ENCODE measurements around the gene SCO2. TPM values are rescaled to one million over a fixed set of nuclear protein-coding genes. Genes with fewer than 3 reads are reported as not detected.
A peak's percentile ranks its signal among the peaks of the same experiment; 100 is the strongest.

SCO2 gene
- total and polyA plus RNA-seq, 2 of the 13 experiments (the other 11 are each of a cell fraction or from before 2014, with no cell fraction given) = 0.32 to 3.7 TPM

DNA sequence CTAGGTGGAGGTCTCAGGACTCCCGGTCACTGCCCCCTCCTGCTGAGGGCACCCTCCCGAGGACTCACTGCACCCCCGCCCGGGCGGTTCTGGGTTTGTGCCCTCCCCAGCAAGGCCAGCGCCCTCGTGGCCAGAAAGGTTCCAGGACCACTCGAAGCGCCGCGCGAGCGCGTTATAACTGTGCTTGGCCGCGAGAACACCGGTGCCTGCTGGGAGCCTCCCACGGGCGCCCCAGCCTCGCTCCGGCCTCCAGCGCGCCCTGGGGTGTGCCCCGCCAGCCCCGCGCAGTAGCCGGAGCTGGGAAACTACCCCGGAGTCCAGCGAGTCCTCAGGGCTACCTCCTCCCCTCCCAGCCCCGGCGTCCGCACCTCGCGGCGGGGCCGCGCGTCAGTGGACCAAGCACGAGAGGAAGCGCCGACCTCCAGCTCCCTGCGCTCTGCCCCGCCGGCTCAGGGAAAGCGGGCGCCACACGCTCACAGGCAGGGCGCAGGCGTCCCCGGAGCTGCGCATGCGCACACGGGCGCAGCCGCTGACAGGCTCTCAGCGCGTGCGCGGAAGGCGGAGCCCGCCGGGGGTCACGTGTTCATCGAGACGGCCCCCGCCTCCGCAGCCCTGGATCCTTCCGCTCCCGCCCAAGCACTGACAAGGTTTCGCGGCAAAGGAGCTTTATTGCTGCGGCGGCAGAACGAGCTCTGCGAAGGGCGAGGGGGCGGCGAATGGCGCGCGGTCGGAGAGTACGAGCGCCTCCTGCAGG is at the start of gene SCO2 (continued):
- TF ChIP-seq ZNF607 (CRISPR knock-in tag; IDR thresholded peaks at IDR 0.05; ENCODE audit: borderline replicate concordance) (peak; percentile 65; the same call in 1 of the 2 replicates), ZNF530 (CRISPR knock-in tag; IDR thresholded peaks at IDR 0.05; ENCODE audit: low read depth) (no peak), ZNF180 (CRISPR knock-in tag; IDR thresholded peaks at IDR 0.05; ENCODE audit: borderline replicate concordance, low read depth) (no peak; the same call in 1 of the 2 replicates), SMC3 (IDR thresholded peaks at IDR 0.05; ENCODE audit: low read length) (no peak), ISL2 (CRISPR knock-in tag; IDR thresholded peaks at IDR 0.05) (0 out of 2 replicates have a peak, but pooled peaks have one; percentile 23), E2F5 (CRISPR knock-in tag; conservative IDR thresholded peaks at IDR 0.05) (peak; percentile 44; the same call in 1 of the 2 replicates), ZFP90 (CRISPR knock-in tag; IDR thresholded peaks at IDR 0.05; ENCODE audit: borderline replicate concordance) (no peak), CREM (IDR thresholded peaks at IDR 0.05) (no peak), CREM (CRISPR knock-in tag; IDR thresholded peaks at IDR 0.05) (no peak), MEIS2 (CRISPR knock-in tag; IDR thresholded peaks at IDR 0.05) (peak; percentile 20; the same call in 1 of the 2 replicates), ZSCAN25 (CRISPR knock-in tag; IDR thresholded peaks at IDR 0.05) (no peak), TRIM24 (CRISPR knock-in tag; IDR thresholded peaks at IDR 0.05) (no peak), CSRNP1 (CRISPR knock-in tag; IDR thresholded peaks at IDR 0.05) (no peak; the same call in none of the 2 replicates), THAP8 (CRISPR knock-in tag; IDR thresholded peaks at IDR 0.05; ENCODE audit: borderline replicate concordance) (peak; percentile 92; the same call in 1 of the 2 replicates), ZFP36L1 (CRISPR knock-in tag; IDR thresholded peaks at IDR 0.05) (peak; percentile 89; the same call in 1 of the 2 replicates), ZBTB34 (CRISPR knock-in tag; IDR thresholded peaks at IDR 0.05) (no peak), ARNT (IDR thresholded peaks at IDR 0.05) (no peak), MXD4 (CRISPR knock-in tag; IDR thresholded peaks at IDR 0.05) (peak; percentile 62), ZNF33A (CRISPR knock-in tag; IDR thresholded peaks at IDR 0.05; ENCODE audit: borderline replicate concordance) (no peak), TSC22D2 (CRISPR knock-in tag; IDR thresholded peaks at IDR 0.05; ENCODE audit: borderline replicate concordance) (peak; percentile 35; the same call in 1 of the 2 replicates), ZNF343 (CRISPR knock-in tag; IDR thresholded peaks at IDR 0.05) (peak; percentile 84), PAWR (CRISPR knock-in tag; IDR thresholded peaks at IDR 0.05; ENCODE audit: borderline replicate concordance) (no peak)
- TF ChIP-seq, protein P1, sequence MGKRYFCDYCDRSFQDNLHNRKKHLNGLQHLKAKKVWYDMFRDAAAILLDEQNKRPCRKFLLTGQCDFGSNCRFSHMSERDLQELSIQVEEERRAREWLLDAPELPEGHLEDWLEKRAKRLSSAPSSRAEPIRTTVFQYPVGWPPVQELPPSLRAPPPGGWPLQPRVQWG (CRISPR knock-in tag; IDR thresholded peaks at IDR 0.05; ENCODE audit: borderline replicate concordance, low read depth) = no peak
- TF ChIP-seq, protein P2, sequence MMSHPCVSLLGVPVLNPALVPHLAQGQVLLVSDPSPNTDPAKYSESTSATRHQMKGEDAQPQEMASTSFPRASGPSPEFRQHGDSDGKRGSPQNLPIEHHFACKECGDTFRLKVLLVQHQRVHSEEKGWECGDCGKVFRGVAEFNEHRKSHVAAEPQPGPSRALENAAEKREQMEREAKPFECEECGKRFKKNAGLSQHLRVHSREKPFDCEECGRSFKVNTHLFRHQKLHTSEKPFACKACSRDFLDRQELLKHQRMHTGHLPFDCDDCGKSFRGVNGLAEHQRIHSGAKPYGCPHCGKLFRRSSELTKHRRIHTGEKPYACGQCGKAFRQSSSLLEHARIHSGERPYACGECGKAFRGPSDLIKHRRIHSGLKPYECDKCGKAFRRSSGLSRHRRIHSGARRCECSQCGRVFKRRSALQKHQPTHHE (CRISPR knock-in tag; IDR thresholded peaks at IDR 0.05; ENCODE audit: borderline replicate concordance) = no peak; the same call in 1 of the 2 replicates

All from HepG2 (cell line).